ENCODE data around the gene SLC17A2.
"Not testable (repeated sequence)": the region's sequence is repeated elsewhere in the genome, so short reads cannot be mapped to it uniquely, and the experiment has no call there.

GRCh38 chr6:25929785-25930184 lies 706 bp downstream of the SLC17A2 start:
- TF ChIP-seq ZNF274 (IDR thresholded peaks at IDR 0.05; ENCODE audit: low read depth, low read length); YY1 (IDR thresholded peaks at IDR 0.05; ENCODE audit: insufficient read depth, insufficient read length); SUZ12 (IDR thresholded peaks at IDR 0.05; ENCODE audit: extremely low read depth, insufficient read depth, insufficient read length): not testable (repeated sequence)
